A549 (cell line): ENCODE measurements around the gene PROSER3. TPM values are rescaled to one million over a fixed set of nuclear protein-coding genes. Genes with fewer than 3 reads are reported as not detected.

Experiments
- ATAC-seq, 2 experiments: fragments of 200-7000 bp in 1 of 2; fragments of >200 bp in 1 of 2; cut with Nextera tagmentation in 1 of 2; cut with Tn5 transposase in 1 of 2; 3 replicates each; pipeline versions ENCODE4 v1.8.0 to v1.9.1; 2018 to 2020; ENCODE audit warnings: mild to moderate bottlenecking in 1 of 2, moderate library complexity in 1 of 2
- CTCF ChIA-PET: fragments of 300-600 bp; sonication (Branson Sonifier 250); formaldehyde crosslinking; extraction: SDS; loops from one replicate; lab custom pipeline; 2021; ENCODE audit warnings: antibody characterized with exemption, inconsistent platforms; lab: Yijun Ruan, JAX
- POLR2A ChIA-PET: fragments of 350-600 bp; formaldehyde crosslinking; extraction: SDS; loops from one replicate; lab custom pipeline; 2021; ENCODE audit warnings: antibody characterized with exemption, inconsistent platforms; lab: Yijun Ruan, JAX
- DNase-seq, 2 experiments: peaks; one replicate each; pipeline versions ENCODE4 v3.0.0 to v3.0.0-alpha.2; 2011 to 2016; ENCODE audit warnings: low read depth in 1 of 2, low spot score in 1 of 2
- FAIRE-seq: peaks from 2 replicates; lab custom pipeline; 2011; peaks lifted over from hg19 to GRCh38; lab: Jason Lieb, UNC
- H3K27ac ChIP-seq, 2 experiments: fragments of >200 bp; sonication (Bioruptor Twin); formaldehyde crosslinking; 3 replicates each; pipeline ENCODE4 v1.5.1; 2016 to 2017
- H3K4me1 ChIP-seq: fragments of >200 bp; sonication (Bioruptor Twin); formaldehyde crosslinking; 3 replicates; pipeline ENCODE4 v1.6.1; 2016
- H3K4me2 ChIP-seq: fragments of >200 bp; sonication (Bioruptor Twin); formaldehyde crosslinking; 3 replicates; pipeline ENCODE4 v1.6.1; 2016
- H3K4me3 ChIP-seq: fragments of >200 bp; sonication (Bioruptor Twin); formaldehyde crosslinking; 3 replicates; pipeline ENCODE4 v1.5.1; 2016
- H3K9me3 ChIP-seq: fragments of >200 bp; sonication (Bioruptor Twin); formaldehyde crosslinking; 3 replicates; pipeline ENCODE4 v1.6.1; 2016
- BHLHE40 ChIP-seq: IDR thresholded peaks from 2 replicates; pipeline ENCODE4 v1.6.1; 2012; ENCODE audit warnings: low read depth, low read length, inconsistent platforms
- CBX8 ChIP-seq: fragments of 200-600 bp; sonication (generic); IDR thresholded peaks from 2 replicates; pipeline ENCODE4 v1.6.1; 2016
- EHMT2 ChIP-seq: fragments of 200-600 bp; sonication (generic); IDR thresholded peaks from 2 replicates; pipeline ENCODE4 v1.6.1; 2016; ENCODE audit warnings: antibody characterized with exemption, low read depth, mild to moderate bottlenecking, moderate library complexity
- ELK1 ChIP-seq: fragments of 150-350 bp; IDR thresholded peaks from 2 replicates; pipeline ENCODE4 v1.6.1; 2014; ENCODE audit warnings: low read depth, mild to moderate bottlenecking, low read length
- EP300 ChIP-seq, 2 experiments: fragments of >200 bp; sonication (Bioruptor Twin); formaldehyde crosslinking; IDR thresholded peaks; 2 replicates in 1 of 2; 3 replicates in 1 of 2; pipeline ENCODE4 v1.6.1; 2016 to 2017
- ESRRA ChIP-seq: fragments of 150-350 bp; IDR thresholded peaks from 2 replicates; pipeline ENCODE4 v1.6.1; 2014; ENCODE audit warnings: mild to moderate bottlenecking, low read length, borderline replicate concordance
- FOSB ChIP-seq: fragments of 250-450 bp; sonication (Bioruptor Pico); IDR thresholded peaks from 2 replicates; pipeline ENCODE4 v1.5.0; 2020; ENCODE audit warnings: mild to moderate bottlenecking, moderate library complexity
- FOXS1 ChIP-seq: fragments of 250-450 bp; sonication (Bioruptor Pico); IDR thresholded peaks from 2 replicates; pipeline ENCODE4 v1.5.0; 2020; ENCODE audit warnings: mild to moderate bottlenecking, moderate library complexity
- HDAC2 ChIP-seq: fragments of 200-600 bp; sonication (generic); IDR thresholded peaks from 2 replicates; pipeline ENCODE4 v1.6.1; 2016
- HES2 ChIP-seq: fragments of >200 bp; sonication (Bioruptor Twin); formaldehyde crosslinking; IDR thresholded peaks from 2 replicates; pipeline ENCODE4 v1.6.1; 2016
- HMGXB4 ChIP-seq: fragments of 250-450 bp; sonication (Bioruptor Pico); IDR thresholded peaks from 2 replicates; pipeline ENCODE4 v1.5.0; 2021; ENCODE audit warnings: mild to moderate bottlenecking, moderate library complexity, borderline replicate concordance
- HOXA7 ChIP-seq: fragments of 250-450 bp; sonication (Bioruptor Pico); IDR thresholded peaks from 2 replicates; pipeline ENCODE4 v1.5.0; 2020; ENCODE audit warnings: mild to moderate bottlenecking, moderate library complexity
- HOXB5 ChIP-seq: fragments of 250-450 bp; sonication (Bioruptor Pico); IDR thresholded peaks from 2 replicates; pipeline ENCODE4 v1.5.0; 2020; ENCODE audit warnings: mild to moderate bottlenecking, moderate library complexity
- JUNB ChIP-seq: fragments of >200 bp; sonication (Bioruptor Twin); formaldehyde crosslinking; IDR thresholded peaks from 2 replicates; pipeline ENCODE4 v1.6.1; 2016
- KDM5A ChIP-seq: fragments of 200-600 bp; sonication (generic); IDR thresholded peaks from 2 replicates; pipeline ENCODE4 v1.6.1; 2016; ENCODE audit warnings: antibody characterized with exemption, mild to moderate bottlenecking
- MAFK ChIP-seq: fragments of 450-650 bp; IDR thresholded peaks from 2 replicates; pipeline ENCODE4 v1.6.1; 2014; ENCODE audit not compliant: partially characterized antibody
- MAX ChIP-seq: IDR thresholded peaks from 2 replicates; pipeline ENCODE4 v1.6.1; 2012
- MAZ ChIP-seq: fragments of 150-350 bp; IDR thresholded peaks from 2 replicates; pipeline ENCODE4 v1.6.1; 2014; ENCODE audit warnings: antibody characterized with exemption, low read depth, low read length, borderline replicate concordance
- MYC ChIP-seq: IDR thresholded peaks from 2 replicates; pipeline ENCODE4 v1.6.1; 2012; ENCODE audit warnings: mild to moderate bottlenecking, inconsistent platforms, low read length, improper control_type of control experiment, borderline replicate concordance
- NFE2L2 ChIP-seq: fragments of 150-350 bp; conservative IDR thresholded peaks from 2 replicates; pipeline ENCODE4 v1.6.1; 2014; ENCODE audit warnings: low read length
- NR3C1 ChIP-seq: fragments of >200 bp; sonication (Bioruptor Twin); formaldehyde crosslinking; IDR thresholded peaks from 3 replicates; pipeline ENCODE4 v1.6.1; 2017
- PBX3 ChIP-seq: IDR thresholded peaks from 2 replicates; pipeline ENCODE4 v1.6.1; 2012
- PHF8 ChIP-seq: fragments of 200-600 bp; sonication (generic); IDR thresholded peaks from 2 replicates; pipeline ENCODE4 v1.6.1; 2016; ENCODE audit warnings: low read depth, mild to moderate bottlenecking, antibody characterized with exemption, moderate library complexity, borderline replicate concordance
- POLR2A ChIP-seq: IDR thresholded peaks from 2 replicates; pipeline ENCODE4 v1.6.1; 2012; ENCODE audit warnings: mild to moderate bottlenecking, low read length
- POLR2AphosphoS2 ChIP-seq: conservative IDR thresholded peaks from 2 replicates; pipeline ENCODE4 v1.6.1; 2012; ENCODE audit warnings: low read length, improper control_type of control experiment, inconsistent platforms
- RARB ChIP-seq: fragments of 250-450 bp; sonication (Bioruptor Pico); IDR thresholded peaks from 2 replicates; pipeline ENCODE4 v1.8.0; 2021; ENCODE audit warnings: mild to moderate bottlenecking, moderate library complexity
- TP53 ChIP-seq: fragments of 250-450 bp; sonication (Bioruptor Pico); IDR thresholded peaks from 2 replicates; pipeline ENCODE4 v1.5.0; 2021; ENCODE audit warnings: mild to moderate bottlenecking, moderate library complexity
- ZC3H11A ChIP-seq: fragments of 450-650 bp; IDR thresholded peaks from 2 replicates; pipeline ENCODE4 v1.6.1; 2014; ENCODE audit warnings: antibody characterized with exemption, mild to moderate bottlenecking
- ZFP36 ChIP-seq: fragments of 450-650 bp; IDR thresholded peaks from 2 replicates; pipeline ENCODE4 v1.6.1; 2014; ENCODE audit warnings: borderline replicate concordance; ENCODE audit not compliant: partially characterized antibody
- WGBS: methylation state at CpG from one replicate; pipeline ENCODE4 v1.1.6; 2017; ENCODE audit errors: missing lambda C conversion rate; 5-methylcytosine and 5-hydroxymethylcytosine counted together
- polyA plus RNA-seq, 4 experiments: library from polyadenylated mRNA; depleted of rRNA in 3 of 4; stranded (reverse); fragments of >200 nt; fragmentation: RNase III in 1 of 4; extraction: RNeasy Plus Mini Kit Qiagen cat#74134 plus additional on column Dnase treatment in 1 of 4; gene quantifications; 2 replicates in 3 of 4; 3 replicates in 1 of 4; pipeline ENCODE4 v1.2.3, GENCODE V29; 2011 to 2017

PROSER3 gene
- polyA plus RNA-seq, 2 of the 4 experiments (the other 2 are of a cell fraction): 19.5 to 24.4 TPM

- ATAC-seq (no peak), DNase-seq (no peak)
- WGBS: 92% methylated on average over 12 of the region's 12 CpGs
These were observed 33.4 kb upstream of the PROSER3 start for GRCh38 chr19:35724560-35724959.

GRCh38 chr19:35725216-35725861 lies 32.6 kb upstream of the PROSER3 start:
- 94% methylated on average over 23 of the region's 23 CpGs for WGBS

More at GRCh38 chr19:35724560-35724959, 33.4 kb upstream of the PROSER3 start:
- no peak overlapping the region for H3K27ac ChIP-seq
- no peak for FAIRE-seq
- H3K4me1 ChIP-seq: peaks cover 1% of the 10 kb centered on the region
- CTCF ChIA-PET: interaction anchor here (1.0 to 3.0 kb wide), 7 partner anchors 10 to 207 kb away, joined by 3 to 18 read pairs (median 5); partner anchors contain the start of genes PSENEN and U2AF1L4
- TF ChIP-seq MAZ (no peak), FOSB (CRISPR knock-in tag) (no peak), FOXS1 (no peak), HOXA7 (CRISPR knock-in tag) (no peak), MAFK (no peak), HMGXB4 (CRISPR knock-in tag) (no peak), EP300 (IDR thresholded peaks at IDR 0.05) (no peak), MYC (no peak), ESRRA (no peak), POLR2AphosphoS2 (no peak), PHF8 (no peak), MAX (no peak), CBX8 (no peak)
- no peak overlapping the region for H3K4me3 ChIP-seq
- POLR2A ChIA-PET: interaction anchor here (1.7 kb wide), 1 partner anchor 15 kb away, joined by 8 read pairs; no protein-coding TSS in a partner anchor
- no peak overlapping the region for H3K4me2 ChIP-seq
- H3K9me3 ChIP-seq: no peaks in the 10 kb centered on the region

More at GRCh38 chr19:35725216-35725861, 32.6 kb upstream of the PROSER3 start:
- Histone ChIP-seq H3K9me3 (no peaks in the 10 kb centered on the region), H3K4me1 (no peaks in the 10 kb centered on the region), H3K4me3 (no peak overlapping the region), H3K27ac (no peak overlapping the region)
- no peak for ATAC-seq
- POLR2A ChIA-PET: no interaction called here
- no peak for FAIRE-seq
- TF ChIP-seq HES2 (no peak), ELK1 (no peak), HMGXB4 (CRISPR knock-in tag) (no peak), NR3C1 (no peak), ZC3H11A (no peak), ZFP36 (no peak), KDM5A (no peak), JUNB (no peak), HOXB5 (no peak), HOXA7 (CRISPR knock-in tag) (no peak), FOSB (CRISPR knock-in tag) (no peak), NFE2L2 (no peak), MYC (no peak), EHMT2 (no peak), POLR2A (no peak), HDAC2 (no peak), PBX3 (no peak), TP53 (CRISPR knock-in tag) (no peak), RARB (no peak), BHLHE40 (no peak)
- TF ChIP-seq, all 56 proteins: peak for 0
- no peak for DNase-seq
- CTCF ChIA-PET: interaction anchor here (0.9 to 3.0 kb wide), 7 partner anchors 9 to 206 kb away, joined by 3 to 18 read pairs (median 3); no protein-coding TSS in a partner anchor
- no peak overlapping the region for H3K4me2 ChIP-seq
